ENCODE measurements around the gene TNNI3K. TPM values are rescaled to one million over a fixed set of nuclear protein-coding genes. Genes with fewer than 3 reads are reported as not detected.
"Not testable (repeated sequence)": the region's sequence is repeated elsewhere in the genome, so short reads cannot be mapped to it uniquely, and the experiment has no call there.

TNNI3K gene
- total and polyA plus RNA-seq, 9 donors: 0.73 to 2.6 (median 1.5) TPM; not detected in 1

DNA sequence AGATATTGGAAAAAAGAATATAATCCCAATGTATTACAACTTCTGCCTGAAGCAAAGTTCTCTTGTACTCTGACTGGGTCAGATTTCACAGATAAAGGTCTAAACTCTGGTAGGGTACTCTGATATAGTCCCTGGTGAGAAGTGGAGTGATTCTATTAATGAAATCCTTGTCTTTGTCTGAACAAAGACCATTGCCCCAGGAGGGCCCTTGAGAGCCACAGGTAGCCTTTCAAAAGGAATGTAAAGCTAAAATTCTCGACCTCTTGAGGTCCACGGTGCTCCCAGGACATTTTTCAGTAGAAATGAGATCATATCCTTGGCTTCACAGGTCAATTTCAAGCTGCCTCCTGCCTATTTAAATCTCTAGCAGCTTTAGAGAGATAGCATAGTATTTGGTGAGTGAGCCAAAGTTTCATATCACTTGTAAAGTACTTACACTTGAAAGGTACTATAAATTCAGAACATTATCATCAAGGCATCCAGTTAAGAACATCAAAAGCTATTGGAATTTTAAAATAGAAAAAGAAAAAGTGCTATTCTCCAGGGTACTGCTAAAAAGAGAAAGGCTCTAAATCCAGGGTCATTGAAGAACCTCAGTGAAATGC, 10.1 kb downstream of the TNNI3K start:
- H3K9me3 ChIP-seq: no peaks in the 10 kb centered on the region
- H3K27me3 ChIP-seq: no peaks in the 10 kb centered on the region
- intact Hi-C loops (cut with DNase I): no loop called here
- no peaks in the 10 kb centered on the region for H3K4me1 ChIP-seq (ENCODE audit: insufficient read depth)
- WGBS, 3 donors: 18 to 27% (median 27%) methylated on average over 2 of the region's 2 CpGs
- H3K27ac ChIP-seq: no peak overlapping the region
- no peaks in the 10 kb centered on the region for H3K36me3 ChIP-seq
- TF ChIP-seq POLR2A (IDR thresholded peaks at IDR 0.05) (no peak), EP300 (IDR thresholded peaks at IDR 0.05) (no peak)
- TF ChIP-seq, protein P1, sequence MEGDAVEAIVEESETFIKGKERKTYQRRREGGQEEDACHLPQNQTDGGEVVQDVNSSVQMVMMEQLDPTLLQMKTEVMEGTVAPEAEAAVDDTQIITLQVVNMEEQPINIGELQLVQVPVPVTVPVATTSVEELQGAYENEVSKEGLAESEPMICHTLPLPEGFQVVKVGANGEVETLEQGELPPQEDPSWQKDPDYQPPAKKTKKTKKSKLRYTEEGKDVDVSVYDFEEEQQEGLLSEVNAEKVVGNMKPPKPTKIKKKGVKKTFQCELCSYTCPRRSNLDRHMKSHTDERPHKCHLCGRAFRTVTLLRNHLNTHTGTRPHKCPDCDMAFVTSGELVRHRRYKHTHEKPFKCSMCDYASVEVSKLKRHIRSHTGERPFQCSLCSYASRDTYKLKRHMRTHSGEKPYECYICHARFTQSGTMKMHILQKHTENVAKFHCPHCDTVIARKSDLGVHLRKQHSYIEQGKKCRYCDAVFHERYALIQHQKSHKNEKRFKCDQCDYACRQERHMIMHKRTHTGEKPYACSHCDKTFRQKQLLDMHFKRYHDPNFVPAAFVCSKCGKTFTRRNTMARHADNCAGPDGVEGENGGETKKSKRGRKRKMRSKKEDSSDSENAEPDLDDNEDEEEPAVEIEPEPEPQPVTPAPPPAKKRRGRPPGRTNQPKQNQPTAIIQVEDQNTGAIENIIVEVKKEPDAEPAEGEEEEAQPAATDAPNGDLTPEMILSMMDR (IDR thresholded peaks at IDR 0.05): no peak
- H3K4me3 ChIP-seq: no peak overlapping the region
- DNase-seq: no peak

GRCh38 chr1:74246315-74246714, 11.1 kb downstream of the TNNI3K start:
- H3K27ac ChIP-seq: no peak overlapping the region
- H3K4me3 ChIP-seq: no peak overlapping the region
- no peaks in the 10 kb centered on the region for H3K9me3 ChIP-seq
- no peaks in the 10 kb centered on the region for H3K4me1 ChIP-seq (ENCODE audit: insufficient read depth)
- intact Hi-C loops (cut with DNase I): no loop called here
- no peaks in the 10 kb centered on the region for H3K36me3 ChIP-seq
- TF ChIP-seq EP300 (IDR thresholded peaks at IDR 0.05) (no peak), POLR2A (IDR thresholded peaks at IDR 0.05) (no peak)
- TF ChIP-seq, protein P1 (IDR thresholded peaks at IDR 0.05): no peak
- 54 to 63% (median 58%) methylated on average over 2 of the region's 2 CpGs for WGBS, 3 donors
- H3K27me3 ChIP-seq: no peaks in the 10 kb centered on the region
- no peak for DNase-seq

- no peak for DNase-seq
- 95 to 100% (median 97%) methylated on average over 13 to 22 of the region's 22 CpGs for WGBS, 3 donors
- H3K4me3 ChIP-seq: no peak overlapping the region
- intact Hi-C loops (cut with DNase I): no loop called here
- H3K9me3 ChIP-seq: no peaks in the 10 kb centered on the region
- no peak overlapping the region for H3K27ac ChIP-seq
- H3K4me1 ChIP-seq (ENCODE audit: insufficient read depth): no peaks in the 10 kb centered on the region
- no peaks in the 10 kb centered on the region for H3K36me3 ChIP-seq
- no peak for TF ChIP-seq POLR2A (IDR thresholded peaks at IDR 0.05)
- no peak for TF ChIP-seq EP300 (IDR thresholded peaks at IDR 0.05)
- TF ChIP-seq, protein P1 (IDR thresholded peaks at IDR 0.05): no peak
- H3K27me3 ChIP-seq: no peaks in the 10 kb centered on the region
Observed at GRCh38 chr1:74247881-74248528, 12.8 kb downstream of the TNNI3K start.

DNA sequence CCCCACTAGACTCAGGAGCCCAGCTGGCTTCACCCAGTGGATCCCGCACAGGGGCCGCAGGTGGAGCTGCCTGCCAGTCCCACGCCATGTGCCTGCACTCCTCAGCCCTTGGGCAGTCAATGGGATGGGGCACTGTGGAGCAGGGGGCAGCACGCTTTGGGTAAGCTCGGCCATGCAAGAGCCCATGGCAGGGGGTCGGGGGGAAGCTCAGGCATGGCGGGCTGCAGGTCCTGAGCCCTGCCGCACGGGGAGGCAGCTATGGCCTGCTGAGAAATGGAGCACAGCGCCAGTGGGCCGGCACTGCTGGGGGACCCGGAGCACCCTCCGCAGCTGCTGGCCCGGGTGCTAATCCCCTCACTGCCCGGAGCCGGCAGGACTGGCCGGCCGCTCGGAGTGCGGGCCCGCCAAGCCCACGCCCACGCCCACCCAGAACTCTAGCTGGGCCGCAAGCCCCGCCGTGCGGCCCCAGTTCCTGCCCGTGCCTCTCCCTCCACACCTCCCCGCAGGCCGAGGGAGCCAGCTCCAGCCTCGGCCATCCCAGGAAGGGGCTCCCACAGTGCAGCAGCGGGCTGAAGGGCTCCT, 18.1 kb downstream of the TNNI3K start:
- H3K27ac ChIP-seq; H3K27me3 ChIP-seq; H3K4me1 ChIP-seq (ENCODE audit: insufficient read depth); H3K9me3 ChIP-seq; H3K36me3 ChIP-seq; intact Hi-C loops (cut with DNase I); H3K4me3 ChIP-seq; DNase-seq: not testable (repeated sequence)
- 88 to 94% (median 94%) methylated on average over 23 to 32 of the region's 32 CpGs for WGBS, 3 donors

GRCh38 chr1:74266001-74266400, 30.8 kb downstream of the TNNI3K start:
- no peak overlapping the region for H3K27ac ChIP-seq
- DNase-seq: no peak
- H3K4me1 ChIP-seq (ENCODE audit: insufficient read depth): no peaks in the 10 kb centered on the region
- H3K9me3 ChIP-seq: no peaks in the 10 kb centered on the region
- 91 to 95% (median 95%) methylated on average over 3 of the region's 3 CpGs for WGBS, 3 donors
- no peaks in the 10 kb centered on the region for H3K36me3 ChIP-seq
- no peak for TF ChIP-seq POLR2A (IDR thresholded peaks at IDR 0.05)
- TF ChIP-seq, protein P1 (IDR thresholded peaks at IDR 0.05): no peak
- TF ChIP-seq EP300 (IDR thresholded peaks at IDR 0.05): no peak
- intact Hi-C loops (cut with DNase I): no loop called here
- no peak overlapping the region for H3K4me3 ChIP-seq
- no peaks in the 10 kb centered on the region for H3K27me3 ChIP-seq
